ENCODE results near the gene SLC34A1.

- peak; percentile 69 for TF ChIP-seq POLR2A (IDR thresholded peaks at IDR 0.05; ENCODE audit: low read length)
- TF ChIP-seq GATA1 (IDR thresholded peaks at IDR 0.05; ENCODE audit: low read depth, low read length), result no peak
Observed at GRCh38 chr5:177446200-177447065, 62.2 kb downstream of the SLC34A1 start, which contains the start of gene PRR7.
